ENCODE data around the gene FBXO48. TPM values are rescaled to one million over a fixed set of nuclear protein-coding genes. Genes with fewer than 3 reads are reported as not detected.
A peak's percentile ranks its signal among the peaks of the same experiment; 100 is the strongest.
"Not testable (repeated sequence)": the region's sequence is repeated elsewhere in the genome, so short reads cannot be mapped to it uniquely, and the experiment has no call there.

Gene FBXO48
- total RNA-seq, 2 donors from 2014 or later, result 3.2 to 3.7 TPM

- DNase-seq (peak; percentile 68 to 74), ATAC-seq (replicated peaks in 1 of 2) (peak; percentile 46 to 57)
- peaks cover 2 to 4% of the 10 kb centered on the region in 2 donors for H3K36me3 Mint-ChIP-seq (ENCODE audit: insufficient read depth in 2 of 2)
- no peaks in the 10 kb centered on the region for H3K27me3 Mint-ChIP-seq (ENCODE audit: low read depth)
- H3K4me1 Mint-ChIP-seq (ENCODE audit: low read depth), result peaks cover 46% of the 10 kb centered on the region
- H3K9me3 Mint-ChIP-seq, result no peaks in the 10 kb centered on the region
- H3K4me3 Mint-ChIP-seq, result peak overlapping the region; percentile 98 to 99
- H3K27ac Mint-ChIP-seq, result peak overlapping the region; percentile 97
These were observed 1.8 kb downstream of the FBXO48 start for GRCh38 chr2:68465081-68465916.

- Mint-ChIP-seq H3K4me3 (peak overlapping the region in 1 of 2 donors; percentile 47), H3K9me3 (no peaks in the 10 kb centered on the region), H3K27me3 (ENCODE audit: low read depth) (no peaks in the 10 kb centered on the region), H3K27ac (no peak overlapping the region), H3K4me1 (ENCODE audit: low read depth) (peaks cover 40% of the 10 kb centered on the region), H3K36me3 (ENCODE audit: insufficient read depth in 2 of 2) (peaks cover 2 to 4% of the 10 kb centered on the region in 2 donors)
- ATAC-seq (replicated peaks in 1 of 2) (peak in 1 of 2 donors; percentile 5), DNase-seq (no peak)
These were observed 2.4 kb downstream of the FBXO48 start for GRCh38 chr2:68464651-68465050.

DNA sequence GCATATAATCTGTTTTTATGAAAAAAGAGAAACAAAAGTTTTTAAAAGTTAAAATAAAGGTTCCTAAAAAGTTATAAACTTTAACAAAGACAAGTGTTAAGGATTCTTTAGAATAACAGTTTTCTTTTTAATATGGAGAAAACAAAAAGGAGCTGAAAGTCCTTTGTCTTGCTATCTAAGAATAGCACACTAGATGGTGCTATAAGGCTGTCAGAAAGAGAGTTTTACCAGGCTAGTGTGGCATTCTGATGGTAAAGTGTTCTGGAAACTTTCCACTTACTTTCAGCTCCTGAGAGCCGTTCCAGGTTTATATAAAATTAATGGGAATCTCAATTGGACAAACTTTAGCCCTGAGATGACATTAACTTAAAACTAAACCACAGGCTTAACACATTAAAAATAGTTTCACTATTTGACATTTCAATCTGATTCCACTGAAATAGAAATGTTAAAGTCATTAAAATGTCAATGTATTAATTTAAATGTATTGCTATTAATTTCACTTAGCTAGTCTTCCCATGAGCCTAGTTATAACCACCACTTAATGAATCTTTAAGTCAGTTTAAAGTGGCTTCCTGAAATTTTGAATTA, 3.7 kb downstream of the FBXO48 start:
- no peak for DNase-seq
- Mint-ChIP-seq H3K36me3 (ENCODE audit: insufficient read depth in 2 of 2) (peaks cover 2 to 4% of the 10 kb centered on the region in 2 donors), H3K4me3 (no peak overlapping the region), H3K27ac (no peak overlapping the region), H3K4me1 (ENCODE audit: low read depth) (peaks cover 27% of the 10 kb centered on the region), H3K27me3 (ENCODE audit: low read depth) (no peaks in the 10 kb centered on the region), H3K9me3 (no peaks in the 10 kb centered on the region)
- no peak for ATAC-seq (replicated peaks in 1 of 2)

DNA sequence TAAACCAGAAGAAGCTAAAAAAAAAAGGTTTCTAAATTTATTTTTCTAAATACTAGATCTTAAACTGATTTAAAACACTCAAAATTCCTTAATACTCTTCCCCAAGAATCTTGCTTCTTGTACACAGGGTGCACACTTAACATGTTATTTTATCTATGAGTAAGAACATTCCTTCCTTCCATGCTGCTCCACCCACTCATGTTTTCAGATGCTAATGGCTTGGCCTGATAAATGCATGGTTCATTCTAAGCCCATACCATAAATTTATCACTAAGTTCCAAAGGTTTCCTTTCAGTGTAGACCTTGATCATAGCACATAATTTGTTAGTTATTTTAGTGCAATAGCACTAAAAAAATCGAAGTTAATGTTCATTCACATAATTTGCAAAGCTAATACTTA, 8.1 kb downstream of the FBXO48 start:
- ATAC-seq (replicated peaks in 1 of 2), result no peak
- Mint-ChIP-seq H3K4me1 (ENCODE audit: low read depth) (peaks cover 5% of the 10 kb centered on the region), H3K36me3 (ENCODE audit: insufficient read depth in 2 of 2) (no peaks in the 10 kb centered on the region), H3K27me3 (ENCODE audit: low read depth) (no peaks in the 10 kb centered on the region), H3K27ac (no peak overlapping the region), H3K4me3 (no peak overlapping the region), H3K9me3 (no peaks in the 10 kb centered on the region)
- no peak for DNase-seq

- H3K27me3 Mint-ChIP-seq (ENCODE audit: low read depth), result no peaks in the 10 kb centered on the region
- peaks cover 15% of the 10 kb centered on the region for H3K4me1 Mint-ChIP-seq (ENCODE audit: low read depth)
- no peak for ATAC-seq (replicated peaks in 1 of 2)
- H3K27ac Mint-ChIP-seq, result no peak overlapping the region
- no peaks in the 10 kb centered on the region for H3K36me3 Mint-ChIP-seq (ENCODE audit: insufficient read depth in 2 of 2)
- H3K9me3 Mint-ChIP-seq, result no peaks in the 10 kb centered on the region
- no peak overlapping the region for H3K4me3 Mint-ChIP-seq
- DNase-seq, result no peak
These were observed 10.9 kb downstream of the FBXO48 start for GRCh38 chr2:68456198-68456597.

- H3K27me3 Mint-ChIP-seq (ENCODE audit: low read depth), result no peaks in the 10 kb centered on the region
- no peaks in the 10 kb centered on the region for H3K36me3 Mint-ChIP-seq (ENCODE audit: insufficient read depth in 2 of 2)
- no peak overlapping the region for H3K4me3 Mint-ChIP-seq
- DNase-seq (no peak), ATAC-seq (replicated peaks in 1 of 2) (no peak)
- no peaks in the 10 kb centered on the region for H3K9me3 Mint-ChIP-seq
- peaks cover 15% of the 10 kb centered on the region for H3K4me1 Mint-ChIP-seq (ENCODE audit: low read depth)
- no peak overlapping the region for H3K27ac Mint-ChIP-seq
These were observed 12.4 kb downstream of the FBXO48 start for GRCh38 chr2:68454719-68455118.

DNA sequence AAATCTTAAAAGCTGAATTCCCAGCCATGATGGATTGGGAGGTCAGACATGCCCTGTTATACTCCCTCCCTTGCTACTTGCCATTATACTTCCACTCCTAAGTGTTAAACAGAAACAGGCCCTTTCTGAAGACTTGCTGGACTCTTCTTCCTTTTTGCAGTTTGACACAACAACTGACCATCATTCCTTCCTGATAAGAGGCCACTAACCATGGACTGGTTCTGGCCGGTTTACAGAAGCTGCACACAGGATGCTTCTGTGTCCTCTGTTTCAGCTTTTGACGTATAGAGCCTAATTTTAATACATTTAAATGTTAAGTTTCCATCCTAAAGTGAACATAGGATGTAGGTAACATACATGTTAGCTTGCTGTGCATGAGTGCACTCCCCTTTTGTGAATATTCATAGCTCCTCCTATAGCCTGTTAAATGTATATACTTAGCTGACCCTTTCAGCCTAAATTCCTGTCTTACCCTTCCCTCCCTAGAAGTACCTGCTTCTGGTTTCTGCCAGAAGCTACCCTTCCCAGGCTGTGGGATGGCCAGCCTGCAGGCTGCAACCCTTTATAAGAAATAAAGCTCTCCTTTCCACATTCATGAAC, 13.2 kb downstream of the FBXO48 start:
- Mint-ChIP-seq H3K36me3 (ENCODE audit: insufficient read depth in 2 of 2) (no peaks in the 10 kb centered on the region), H3K4me3 (no peak overlapping the region), H3K27me3 (ENCODE audit: low read depth) (no peaks in the 10 kb centered on the region), H3K4me1 (ENCODE audit: low read depth) (peaks cover 15% of the 10 kb centered on the region), H3K27ac (peak overlapping the region; percentile 22), H3K9me3 (no peaks in the 10 kb centered on the region)
- no peak for DNase-seq
- ATAC-seq (replicated peaks in 1 of 2), result no peak

- ATAC-seq (replicated peaks in 1 of 2), result peak; percentile 15 to 19
- no peaks in the 10 kb centered on the region for H3K36me3 Mint-ChIP-seq (ENCODE audit: insufficient read depth in 2 of 2)
- peaks cover 15% of the 10 kb centered on the region for H3K4me1 Mint-ChIP-seq (ENCODE audit: low read depth)
- no peak overlapping the region for H3K27ac Mint-ChIP-seq
- DNase-seq, result no peak
- H3K4me3 Mint-ChIP-seq, result no peak overlapping the region
- H3K9me3 Mint-ChIP-seq, result no peaks in the 10 kb centered on the region
- H3K27me3 Mint-ChIP-seq (ENCODE audit: low read depth), result no peaks in the 10 kb centered on the region
These were observed 14.8 kb downstream of the FBXO48 start for GRCh38 chr2:68452158-68452900.

- ATAC-seq (replicated peaks in 1 of 2) (peak; percentile 43 to 76), DNase-seq (no peak)
- Mint-ChIP-seq H3K36me3 (ENCODE audit: insufficient read depth in 2 of 2) (no peaks in the 10 kb centered on the region), H3K4me3 (no peak overlapping the region), H3K27ac (no peak overlapping the region), H3K27me3 (ENCODE audit: low read depth) (no peaks in the 10 kb centered on the region), H3K4me1 (ENCODE audit: low read depth) (peaks cover 11% of the 10 kb centered on the region), H3K9me3 (no peaks in the 10 kb centered on the region)
These were observed 18.1 kb downstream of the FBXO48 start for GRCh38 chr2:68448671-68449653.

GRCh38 chr2:68447118-68447517, 20.0 kb downstream of the FBXO48 start:
- DNase-seq (no peak), ATAC-seq (replicated peaks in 1 of 2) (no peak)
- H3K9me3 Mint-ChIP-seq, result no peaks in the 10 kb centered on the region
- no peak overlapping the region for H3K27ac Mint-ChIP-seq
- no peak overlapping the region for H3K4me3 Mint-ChIP-seq
- H3K36me3 Mint-ChIP-seq (ENCODE audit: insufficient read depth in 2 of 2), result no peaks in the 10 kb centered on the region
- H3K4me1 Mint-ChIP-seq (ENCODE audit: low read depth), result peaks cover under 1% of the 10 kb centered on the region
- no peaks in the 10 kb centered on the region for H3K27me3 Mint-ChIP-seq (ENCODE audit: low read depth)

DNA sequence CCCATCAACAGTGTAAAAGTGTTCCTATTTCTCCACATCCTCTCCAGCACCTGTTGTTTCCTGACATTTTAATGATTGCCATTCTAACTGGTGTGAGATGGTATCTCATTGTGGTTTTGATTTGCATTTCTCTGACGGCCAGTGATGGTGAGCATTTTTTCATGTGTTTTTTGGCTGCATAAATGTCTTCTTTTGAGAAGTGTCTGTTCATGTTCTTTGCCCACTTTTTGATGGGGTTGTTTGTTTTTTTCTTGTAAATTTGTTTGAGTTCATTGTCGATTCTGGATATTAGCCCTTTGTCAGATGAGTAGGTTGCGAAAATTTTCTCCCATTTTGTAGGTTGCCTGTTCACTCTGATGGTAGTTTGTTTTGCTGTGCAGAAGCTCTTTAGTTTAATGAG, 20.7 kb downstream of the FBXO48 start:
- H3K27me3 Mint-ChIP-seq (ENCODE audit: low read depth); H3K36me3 Mint-ChIP-seq (ENCODE audit: insufficient read depth in 2 of 2); H3K4me1 Mint-ChIP-seq (ENCODE audit: low read depth); H3K27ac Mint-ChIP-seq; ATAC-seq (replicated peaks in 1 of 2); DNase-seq; H3K4me3 Mint-ChIP-seq; H3K9me3 Mint-ChIP-seq: not testable (repeated sequence)

GRCh38 chr2:68441994-68442322, 25.1 kb downstream of the FBXO48 start:
- no peak overlapping the region for H3K4me3 Mint-ChIP-seq
- H3K27ac Mint-ChIP-seq, result peak overlapping the region; percentile 52
- DNase-seq (no peak), ATAC-seq (replicated peaks in 1 of 2) (no peak)
- H3K4me1 Mint-ChIP-seq (ENCODE audit: low read depth), result peaks cover 18% of the 10 kb centered on the region
- H3K36me3 Mint-ChIP-seq (ENCODE audit: insufficient read depth in 2 of 2), result no peaks in the 10 kb centered on the region
- no peaks in the 10 kb centered on the region for H3K9me3 Mint-ChIP-seq
- peaks cover 16% of the 10 kb centered on the region for H3K27me3 Mint-ChIP-seq (ENCODE audit: low read depth)

Measured in activated T-cell treated with anti-CD3 and anti-CD28 coated beads, Interleukin-2, amount 50 U/mL, for 72 hours (primary cell).